GM23338 (cell line): Measurements from ENCODE around the gene RAD23A.

ENCODE experiments used
- CREB1 ChIP-seq: fragments of 250-450 bp; sonication (Bioruptor Pico); IDR thresholded peaks from 2 replicates; pipeline ENCODE4 v1.5.0; 2020; ENCODE audit warnings: low read depth, mild to moderate bottlenecking, moderate library complexity
- EZH2 ChIP-seq: fragments of 200-600 bp; sonication (generic); IDR thresholded peaks from one replicate; pipeline ENCODE4 v1.8.0; 2017; ENCODE audit warnings: antibody characterized with exemption, mild to moderate bottlenecking, low read depth; ENCODE audit not compliant: unreplicated experiment
- EZH2phosphoT487 ChIP-seq: fragments of 200-600 bp; sonication (generic); IDR thresholded peaks from one replicate; pipeline ENCODE4 v1.8.1; 2018; ENCODE audit warnings: antibody characterized with exemption; ENCODE audit not compliant: unreplicated experiment
- JUNB ChIP-seq: IDR thresholded peaks from one replicate; pipeline ENCODE4 v1.6.1; 2016; ENCODE audit warnings: antibody characterized with exemption; ENCODE audit not compliant: unreplicated experiment
- POLR2AphosphoS5 ChIP-seq: IDR thresholded peaks from 2 replicates; pipeline ENCODE4 v1.6.1; 2016; ENCODE audit warnings: antibody characterized with exemption, low read depth
- ZNF331 ChIP-seq: fragments of 250-450 bp; sonication (Bioruptor Pico); IDR thresholded peaks from 2 replicates; pipeline ENCODE4 v1.5.0; 2020; ENCODE audit warnings: low read depth, mild to moderate bottlenecking, moderate library complexity
- TF ChIP-seq, protein P1 (sequence below), 2 experiments: fragments of 200-600 bp in 1 of 2; sonication (generic) in 1 of 2; conservative IDR thresholded peaks; 2 replicates each; pipeline versions ENCODE4 v1.5.1 to v1.6.1; 2016 to 2017; ENCODE audit warnings: antibody characterized with exemption in 2 of 2, low read depth in 2 of 2, mild to moderate bottlenecking in 2 of 2, moderate library complexity in 1 of 2
- TF ChIP-seq, protein P2 (sequence below): IDR thresholded peaks from one replicate; pipeline ENCODE4 v1.6.1; 2018; ENCODE audit warnings: antibody characterized with exemption; ENCODE audit not compliant: unreplicated experiment
- TF ChIP-seq, protein P3 (sequence below): IDR thresholded peaks from 2 replicates; pipeline ENCODE4 v1.6.1; 2016; ENCODE audit warnings: antibody characterized with exemption
- TF ChIP-seq, protein P4 (sequence below): fragments of 250-450 bp; sonication (Bioruptor Pico); IDR thresholded peaks from 2 replicates; pipeline ENCODE4 v1.5.0; 2020; ENCODE audit warnings: mild to moderate bottlenecking, moderate library complexity

DNA sequence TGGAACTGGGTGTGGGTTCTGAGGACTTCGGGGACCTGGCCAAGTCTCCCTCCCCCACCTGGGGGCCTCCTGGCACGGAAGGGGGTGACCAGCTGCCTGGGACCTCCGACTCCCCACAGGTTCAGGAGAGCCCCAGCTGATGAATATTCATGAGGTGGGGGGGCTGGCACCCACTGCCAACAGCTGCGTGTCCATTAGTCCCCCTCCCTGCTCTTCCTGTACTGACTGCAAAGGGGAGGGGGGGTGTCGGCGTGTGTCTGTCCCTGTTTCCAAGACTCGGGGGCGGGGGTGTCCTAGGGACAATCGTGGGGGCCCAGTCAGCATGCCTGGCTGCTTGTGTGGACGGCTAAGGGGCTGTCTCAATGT is 39.0 kb downstream of the RAD23A start:
- TF ChIP-seq, protein P1, sequence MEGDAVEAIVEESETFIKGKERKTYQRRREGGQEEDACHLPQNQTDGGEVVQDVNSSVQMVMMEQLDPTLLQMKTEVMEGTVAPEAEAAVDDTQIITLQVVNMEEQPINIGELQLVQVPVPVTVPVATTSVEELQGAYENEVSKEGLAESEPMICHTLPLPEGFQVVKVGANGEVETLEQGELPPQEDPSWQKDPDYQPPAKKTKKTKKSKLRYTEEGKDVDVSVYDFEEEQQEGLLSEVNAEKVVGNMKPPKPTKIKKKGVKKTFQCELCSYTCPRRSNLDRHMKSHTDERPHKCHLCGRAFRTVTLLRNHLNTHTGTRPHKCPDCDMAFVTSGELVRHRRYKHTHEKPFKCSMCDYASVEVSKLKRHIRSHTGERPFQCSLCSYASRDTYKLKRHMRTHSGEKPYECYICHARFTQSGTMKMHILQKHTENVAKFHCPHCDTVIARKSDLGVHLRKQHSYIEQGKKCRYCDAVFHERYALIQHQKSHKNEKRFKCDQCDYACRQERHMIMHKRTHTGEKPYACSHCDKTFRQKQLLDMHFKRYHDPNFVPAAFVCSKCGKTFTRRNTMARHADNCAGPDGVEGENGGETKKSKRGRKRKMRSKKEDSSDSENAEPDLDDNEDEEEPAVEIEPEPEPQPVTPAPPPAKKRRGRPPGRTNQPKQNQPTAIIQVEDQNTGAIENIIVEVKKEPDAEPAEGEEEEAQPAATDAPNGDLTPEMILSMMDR (conservative IDR thresholded peaks at IDR 0.05; ENCODE audit: low read depth in 2 of 2), result no peak
- no peak for TF ChIP-seq EZH2
- no peak for TF ChIP-seq EZH2phosphoT487
- TF ChIP-seq, protein P2, sequence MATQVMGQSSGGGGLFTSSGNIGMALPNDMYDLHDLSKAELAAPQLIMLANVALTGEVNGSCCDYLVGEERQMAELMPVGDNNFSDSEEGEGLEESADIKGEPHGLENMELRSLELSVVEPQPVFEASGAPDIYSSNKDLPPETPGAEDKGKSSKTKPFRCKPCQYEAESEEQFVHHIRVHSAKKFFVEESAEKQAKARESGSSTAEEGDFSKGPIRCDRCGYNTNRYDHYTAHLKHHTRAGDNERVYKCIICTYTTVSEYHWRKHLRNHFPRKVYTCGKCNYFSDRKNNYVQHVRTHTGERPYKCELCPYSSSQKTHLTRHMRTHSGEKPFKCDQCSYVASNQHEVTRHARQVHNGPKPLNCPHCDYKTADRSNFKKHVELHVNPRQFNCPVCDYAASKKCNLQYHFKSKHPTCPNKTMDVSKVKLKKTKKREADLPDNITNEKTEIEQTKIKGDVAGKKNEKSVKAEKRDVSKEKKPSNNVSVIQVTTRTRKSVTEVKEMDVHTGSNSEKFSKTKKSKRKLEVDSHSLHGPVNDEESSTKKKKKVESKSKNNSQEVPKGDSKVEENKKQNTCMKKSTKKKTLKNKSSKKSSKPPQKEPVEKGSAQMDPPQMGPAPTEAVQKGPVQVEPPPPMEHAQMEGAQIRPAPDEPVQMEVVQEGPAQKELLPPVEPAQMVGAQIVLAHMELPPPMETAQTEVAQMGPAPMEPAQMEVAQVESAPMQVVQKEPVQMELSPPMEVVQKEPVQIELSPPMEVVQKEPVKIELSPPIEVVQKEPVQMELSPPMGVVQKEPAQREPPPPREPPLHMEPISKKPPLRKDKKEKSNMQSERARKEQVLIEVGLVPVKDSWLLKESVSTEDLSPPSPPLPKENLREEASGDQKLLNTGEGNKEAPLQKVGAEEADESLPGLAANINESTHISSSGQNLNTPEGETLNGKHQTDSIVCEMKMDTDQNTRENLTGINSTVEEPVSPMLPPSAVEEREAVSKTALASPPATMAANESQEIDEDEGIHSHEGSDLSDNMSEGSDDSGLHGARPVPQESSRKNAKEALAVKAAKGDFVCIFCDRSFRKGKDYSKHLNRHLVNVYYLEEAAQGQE, result no peak
- TF ChIP-seq POLR2AphosphoS5, result no peak
- TF ChIP-seq JUNB, result no peak
- TF ChIP-seq, protein P3, sequence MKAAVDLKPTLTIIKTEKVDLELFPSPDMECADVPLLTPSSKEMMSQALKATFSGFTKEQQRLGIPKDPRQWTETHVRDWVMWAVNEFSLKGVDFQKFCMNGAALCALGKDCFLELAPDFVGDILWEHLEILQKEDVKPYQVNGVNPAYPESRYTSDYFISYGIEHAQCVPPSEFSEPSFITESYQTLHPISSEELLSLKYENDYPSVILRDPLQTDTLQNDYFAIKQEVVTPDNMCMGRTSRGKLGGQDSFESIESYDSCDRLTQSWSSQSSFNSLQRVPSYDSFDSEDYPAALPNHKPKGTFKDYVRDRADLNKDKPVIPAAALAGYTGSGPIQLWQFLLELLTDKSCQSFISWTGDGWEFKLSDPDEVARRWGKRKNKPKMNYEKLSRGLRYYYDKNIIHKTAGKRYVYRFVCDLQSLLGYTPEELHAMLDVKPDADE, result no peak
- TF ChIP-seq, protein P4, sequence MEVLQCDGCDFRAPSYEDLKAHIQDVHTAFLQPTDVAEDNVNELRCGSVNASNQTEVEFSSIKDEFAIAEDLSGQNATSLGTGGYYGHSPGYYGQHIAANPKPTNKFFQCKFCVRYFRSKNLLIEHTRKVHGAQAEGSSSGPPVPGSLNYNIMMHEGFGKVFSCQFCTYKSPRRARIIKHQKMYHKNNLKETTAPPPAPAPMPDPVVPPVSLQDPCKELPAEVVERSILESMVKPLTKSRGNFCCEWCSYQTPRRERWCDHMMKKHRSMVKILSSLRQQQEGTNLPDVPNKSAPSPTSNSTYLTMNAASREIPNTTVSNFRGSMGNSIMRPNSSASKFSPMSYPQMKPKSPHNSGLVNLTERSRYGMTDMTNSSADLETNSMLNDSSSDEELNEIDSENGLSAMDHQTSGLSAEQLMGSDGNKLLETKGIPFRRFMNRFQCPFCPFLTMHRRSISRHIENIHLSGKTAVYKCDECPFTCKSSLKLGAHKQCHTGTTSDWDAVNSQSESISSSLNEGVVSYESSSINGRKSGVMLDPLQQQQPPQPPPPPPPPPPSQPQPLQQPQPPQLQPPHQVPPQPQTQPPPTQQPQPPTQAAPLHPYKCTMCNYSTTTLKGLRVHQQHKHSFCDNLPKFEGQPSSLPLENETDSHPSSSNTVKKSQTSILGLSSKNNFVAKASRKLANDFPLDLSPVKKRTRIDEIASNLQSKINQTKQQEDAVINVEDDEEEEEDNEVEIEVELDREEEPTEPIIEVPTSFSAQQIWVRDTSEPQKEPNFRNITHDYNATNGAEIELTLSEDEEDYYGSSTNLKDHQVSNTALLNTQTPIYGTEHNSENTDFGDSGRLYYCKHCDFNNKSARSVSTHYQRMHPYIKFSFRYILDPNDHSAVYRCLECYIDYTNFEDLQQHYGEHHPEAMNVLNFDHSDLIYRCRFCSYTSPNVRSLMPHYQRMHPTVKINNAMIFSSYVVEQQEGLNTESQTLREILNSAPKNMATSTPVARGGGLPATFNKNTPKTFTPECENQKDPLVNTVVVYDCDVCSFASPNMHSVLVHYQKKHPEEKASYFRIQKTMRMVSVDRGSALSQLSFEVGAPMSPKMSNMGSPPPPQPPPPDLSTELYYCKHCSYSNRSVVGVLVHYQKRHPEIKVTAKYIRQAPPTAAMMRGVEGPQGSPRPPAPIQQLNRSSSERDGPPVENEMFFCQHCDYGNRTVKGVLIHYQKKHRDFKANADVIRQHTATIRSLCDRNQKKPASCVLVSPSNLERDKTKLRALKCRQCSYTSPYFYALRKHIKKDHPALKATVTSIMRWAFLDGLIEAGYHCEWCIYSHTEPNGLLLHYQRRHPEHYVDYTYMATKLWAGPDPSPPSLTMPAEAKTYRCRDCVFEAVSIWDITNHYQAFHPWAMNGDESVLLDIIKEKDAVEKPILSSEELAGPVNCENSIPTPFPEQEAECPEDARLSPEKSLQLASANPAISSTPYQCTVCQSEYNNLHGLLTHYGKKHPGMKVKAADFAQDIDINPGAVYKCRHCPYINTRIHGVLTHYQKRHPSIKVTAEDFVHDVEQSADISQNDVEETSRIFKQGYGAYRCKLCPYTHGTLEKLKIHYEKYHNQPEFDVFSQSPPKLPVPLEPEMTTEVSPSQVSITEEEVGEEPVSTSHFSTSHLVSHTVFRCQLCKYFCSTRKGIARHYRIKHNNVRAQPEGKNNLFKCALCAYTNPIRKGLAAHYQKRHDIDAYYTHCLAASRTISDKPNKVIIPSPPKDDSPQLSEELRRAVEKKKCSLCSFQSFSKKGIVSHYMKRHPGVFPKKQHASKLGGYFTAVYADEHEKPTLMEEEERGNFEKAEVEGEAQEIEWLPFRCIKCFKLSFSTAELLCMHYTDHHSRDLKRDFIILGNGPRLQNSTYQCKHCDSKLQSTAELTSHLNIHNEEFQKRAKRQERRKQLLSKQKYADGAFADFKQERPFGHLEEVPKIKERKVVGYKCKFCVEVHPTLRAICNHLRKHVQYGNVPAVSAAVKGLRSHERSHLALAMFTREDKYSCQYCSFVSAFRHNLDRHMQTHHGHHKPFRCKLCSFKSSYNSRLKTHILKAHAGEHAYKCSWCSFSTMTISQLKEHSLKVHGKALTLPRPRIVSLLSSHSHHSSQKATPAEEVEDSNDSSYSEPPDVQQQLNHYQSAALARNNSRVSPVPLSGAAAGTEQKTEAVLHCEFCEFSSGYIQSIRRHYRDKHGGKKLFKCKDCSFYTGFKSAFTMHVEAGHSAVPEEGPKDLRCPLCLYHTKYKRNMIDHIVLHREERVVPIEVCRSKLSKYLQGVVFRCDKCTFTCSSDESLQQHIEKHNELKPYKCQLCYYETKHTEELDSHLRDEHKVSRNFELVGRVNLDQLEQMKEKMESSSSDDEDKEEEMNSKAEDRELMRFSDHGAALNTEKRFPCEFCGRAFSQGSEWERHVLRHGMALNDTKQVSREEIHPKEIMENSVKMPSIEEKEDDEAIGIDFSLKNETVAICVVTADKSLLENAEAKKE, result no peak
- no peak for TF ChIP-seq CREB1 (CRISPR knock-in tag)
- TF ChIP-seq ZNF331 (CRISPR knock-in tag), result no peak
